GM12892 (cell line): Measurements from ENCODE around the gene CLDN3.
A peak's percentile ranks its signal among the peaks of the same experiment; 100 is the strongest.

Source experiments
- DNase-seq: peaks from one replicate; pipeline ENCODE4 v3.0.0; 2011; ENCODE audit not compliant: insufficient read length
- FAIRE-seq: peaks from 2 replicates; lab custom pipeline; 2011; peaks lifted over from hg19 to GRCh38; lab: Jason Lieb, UNC
- POLR2A ChIP-seq: IDR thresholded peaks from 2 replicates; pipeline ENCODE4 v1.6.1; 2011; ENCODE audit warnings: low read depth, low read length, control low read depth
- POLR2AphosphoS5 ChIP-seq: IDR thresholded peaks from 2 replicates; pipeline ENCODE4 v1.6.1; 2011; ENCODE audit warnings: low read depth, low read length, control low read depth
- TAF1 ChIP-seq: IDR thresholded peaks from 2 replicates; pipeline ENCODE4 v1.6.1; 2011; ENCODE audit warnings: low read depth, mild to moderate bottlenecking, control low read depth, low read length, borderline replicate concordance

CLDN3 gene

GRCh38 chr7:73738612-73739386 lies 31.3 kb downstream of the CLDN3 start, which contains the start of gene ABHD11:
Gene ABHD11, minus strand, starts transcription at chr7:73738802. Its CDS starts 32 bp downstream, at chr7:73738770.
- DNase-seq, result peak; percentile 96
- TF ChIP-seq TAF1 (peak; percentile 48; the same call in 1 of the 2 replicates), POLR2A (peak; percentile 89), POLR2AphosphoS5 (peak; percentile 82)
- peak; percentile 98 for FAIRE-seq

GRCh38 chr7:73738220-73738611 lies 31.9 kb downstream of the CLDN3 start:
- no peak for TF ChIP-seq POLR2AphosphoS5
- TF ChIP-seq POLR2A, result no peak
- TF ChIP-seq TAF1, result no peak
- DNase-seq (peak; percentile 75), FAIRE-seq (peak; percentile 42)

GRCh38 chr7:73737491-73738219 lies 32.4 kb downstream of the CLDN3 start:
- DNase-seq (no peak), FAIRE-seq (no peak)
- TF ChIP-seq POLR2AphosphoS5 (no peak), TAF1 (no peak), POLR2A (no peak)

GRCh38 chr7:73736885-73737284 lies 33.2 kb downstream of the CLDN3 start:
- no peak for FAIRE-seq

GRCh38 chr7:73735528-73735905 lies 34.6 kb downstream of the CLDN3 start:
- DNase-seq (no peak), FAIRE-seq (no peak)
- 0 out of 2 replicates have a peak, but pooled peaks have one; percentile 38 for TF ChIP-seq POLR2AphosphoS5
- no peak for TF ChIP-seq POLR2A
- no peak for TF ChIP-seq TAF1

More at GRCh38 chr7:73736885-73737284, 33.2 kb downstream of the CLDN3 start:
- no peak for DNase-seq
- TF ChIP-seq TAF1 (no peak), POLR2A (peak; percentile 35; the same call in 1 of the 2 replicates)

GRCh38 chr7:73734619-73735527 lies 35.2 kb downstream of the CLDN3 start:
- no peak for TF ChIP-seq TAF1
- TF ChIP-seq POLR2A, result peak; percentile 47; the same call in 1 of the 2 replicates
- peak; percentile 19; the same call in 1 of the 2 replicates for TF ChIP-seq POLR2AphosphoS5
- peak; percentile 93 for FAIRE-seq
- DNase-seq, result peak; percentile 63

- TF ChIP-seq POLR2AphosphoS5 (no peak), POLR2A (no peak), TAF1 (no peak)
- no peak for DNase-seq
- FAIRE-seq, result no peak
These were observed 37.7 kb downstream of the CLDN3 start for GRCh38 chr7:73732397-73732796.

GRCh38 chr7:73730485-73730884 lies 39.6 kb downstream of the CLDN3 start:
- DNase-seq (no peak), FAIRE-seq (no peak)
- no peak for TF ChIP-seq POLR2AphosphoS5
- no peak for TF ChIP-seq POLR2A
- TF ChIP-seq TAF1, result no peak

- FAIRE-seq (no peak), DNase-seq (no peak)
- TF ChIP-seq POLR2A (no peak), TAF1 (no peak), POLR2AphosphoS5 (no peak)
These were observed 41.5 kb downstream of the CLDN3 start for GRCh38 chr7:73728551-73728950.

- DNase-seq, result no peak
- TF ChIP-seq POLR2AphosphoS5, result no peak
- no peak for FAIRE-seq
These were observed 42.1 kb downstream of the CLDN3 start for GRCh38 chr7:73727952-73728351.

GRCh38 chr7:73726083-73726466 lies 44.0 kb downstream of the CLDN3 start:
- FAIRE-seq, result no peak
- TF ChIP-seq POLR2AphosphoS5 (no peak), POLR2A (no peak), TAF1 (no peak)
- DNase-seq, result no peak
